HEK293T (cell line): ENCODE data around the gene UBR1.

Experiments
- ELF4 ChIP-seq: fragments of 450-650 bp; IDR thresholded peaks from 2 replicates; pipeline ENCODE4 v1.6.1; 2017; ENCODE audit warnings: antibody characterized with exemption
- FOXA1 ChIP-seq: fragments of 450-650 bp; IDR thresholded peaks from 2 replicates; pipeline ENCODE4 v1.6.1; 2016; ENCODE audit warnings: mild to moderate bottlenecking
- FOXK2 ChIP-seq: fragments of 450-650 bp; IDR thresholded peaks from 2 replicates; pipeline ENCODE4 v1.6.1; 2016; ENCODE audit warnings: mild to moderate bottlenecking
- FOXM1 ChIP-seq: fragments of 450-650 bp; IDR thresholded peaks from 2 replicates; pipeline ENCODE4 v1.6.1; 2017; ENCODE audit warnings: mild to moderate bottlenecking, borderline replicate concordance
- HDGF ChIP-seq: fragments of 450-650 bp; IDR thresholded peaks from 2 replicates; pipeline ENCODE4 v1.6.1; 2017; ENCODE audit warnings: antibody characterized with exemption, borderline replicate concordance
- SP1 ChIP-seq: fragments of 450-650 bp; IDR thresholded peaks from 2 replicates; pipeline ENCODE4 v1.6.1; 2017
- SUZ12 ChIP-seq: fragments of 450-650 bp; IDR thresholded peaks from 2 replicates; pipeline ENCODE4 v1.6.1; 2016; ENCODE audit warnings: mild to moderate bottlenecking

DNA sequence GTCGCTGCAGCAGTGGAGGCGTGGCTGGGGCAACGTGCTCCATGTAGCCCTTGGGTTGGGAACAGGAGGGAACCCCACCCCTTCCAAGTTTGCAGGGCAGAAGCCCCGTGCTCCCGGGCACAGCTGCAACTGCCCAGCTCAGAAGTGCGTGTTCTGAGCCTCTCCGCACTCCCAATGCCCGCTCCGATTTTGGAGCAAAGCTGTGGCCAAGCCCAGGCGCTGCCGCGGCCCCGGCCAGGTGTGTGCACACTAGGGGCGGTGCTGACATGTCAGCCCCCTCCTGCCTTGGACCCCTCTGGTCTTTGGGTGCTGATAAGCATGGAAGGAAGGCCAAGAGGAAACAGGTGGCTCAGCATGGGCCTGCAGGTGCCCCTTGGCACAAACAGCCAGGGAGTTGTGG is 97.7 kb downstream of the UBR1 start:
- TF ChIP-seq SUZ12 = no peak
- no peak for TF ChIP-seq FOXM1
- TF ChIP-seq FOXA1 = no peak
- TF ChIP-seq HDGF = no peak
- no peak for TF ChIP-seq FOXK2
- TF ChIP-seq SP1 = no peak
- no peak for TF ChIP-seq ELF4
